Ishikawa (cell line): ENCODE measurements around the gene MT1F.

Experiments
- CEBPB ChIP-seq: IDR thresholded peaks from 2 replicates; pipeline ENCODE4 v1.6.1; 2012
- CREB1 ChIP-seq: IDR thresholded peaks from 2 replicates; pipeline ENCODE4 v1.6.1; 2012; ENCODE audit warnings: low read depth
- EGR1 ChIP-seq: IDR thresholded peaks from 2 replicates; pipeline ENCODE4 v1.6.1; 2012
- EP300 ChIP-seq: IDR thresholded peaks from 2 replicates; pipeline ENCODE4 v1.6.1; 2012; ENCODE audit warnings: borderline replicate concordance
- FOXM1 ChIP-seq: IDR thresholded peaks from 2 replicates; pipeline ENCODE4 v1.6.1; 2012; ENCODE audit warnings: low read depth, borderline replicate concordance
- MAX ChIP-seq: IDR thresholded peaks from 2 replicates; pipeline ENCODE4 v1.6.1; 2012
- NFIC ChIP-seq: IDR thresholded peaks from 2 replicates; pipeline ENCODE4 v1.6.1; 2012
- RAD21 ChIP-seq: IDR thresholded peaks from 2 replicates; pipeline ENCODE4 v1.6.1; 2012; ENCODE audit warnings: low read depth
- REST ChIP-seq: IDR thresholded peaks from 2 replicates; pipeline ENCODE4 v1.6.1; 2012; ENCODE audit warnings: low read depth, mild to moderate bottlenecking
- TAF1 ChIP-seq: IDR thresholded peaks from 2 replicates; pipeline ENCODE4 v1.6.1; 2012; ENCODE audit warnings: low read depth, mild to moderate bottlenecking
- TCF12 ChIP-seq: IDR thresholded peaks from 2 replicates; pipeline ENCODE4 v1.6.1; 2012; ENCODE audit warnings: low read depth
- TEAD4 ChIP-seq: IDR thresholded peaks from 2 replicates; pipeline ENCODE4 v1.6.1; 2012
- USF1 ChIP-seq: IDR thresholded peaks from 2 replicates; pipeline ENCODE4 v1.6.1; 2012
- YY1 ChIP-seq: IDR thresholded peaks from 2 replicates; pipeline ENCODE4 v1.6.1; 2012; ENCODE audit warnings: low read depth
- ZBTB7A ChIP-seq: IDR thresholded peaks from 2 replicates; pipeline ENCODE4 v1.6.1; 2012; ENCODE audit warnings: low read depth

The MT1F gene

GRCh38 chr16:56616608-56617211 is 41.0 kb upstream of the MT1F start:
- no peak for TF ChIP-seq EP300
- no peak for TF ChIP-seq TEAD4
- TF ChIP-seq RAD21: no peak
- TF ChIP-seq REST: no peak
- TF ChIP-seq USF1: no peak
- no peak for TF ChIP-seq TCF12
- TF ChIP-seq TAF1: no peak

GRCh38 chr16:56617212-56618085 is 40.3 kb upstream of the MT1F start:
- no peak for TF ChIP-seq CREB1
- no peak for TF ChIP-seq MAX
- no peak for TF ChIP-seq USF1
- TF ChIP-seq TAF1: no peak
- no peak for TF ChIP-seq REST
- no peak for TF ChIP-seq EP300
- TF ChIP-seq FOXM1: no peak
- no peak for TF ChIP-seq YY1
- TF ChIP-seq CEBPB: no peak
- TF ChIP-seq TEAD4: no peak
- no peak for TF ChIP-seq ZBTB7A
- no peak for TF ChIP-seq TCF12
- TF ChIP-seq EGR1: no peak
- TF ChIP-seq NFIC: no peak
- no peak for TF ChIP-seq RAD21

- TF ChIP-seq EGR1: no peak
- no peak for TF ChIP-seq RAD21
- TF ChIP-seq REST: no peak
Measured at GRCh38 chr16:56618138-56618537, 39.6 kb upstream of the MT1F start.

- TF ChIP-seq CEBPB (no peak), REST (no peak), TCF12 (no peak)
Measured at GRCh38 chr16:56620339-56620897, 37.3 kb upstream of the MT1F start.
